Measurements from ENCODE around the gene TENM4. TPM values are rescaled to one million over a fixed set of nuclear protein-coding genes. Genes with fewer than 3 reads are reported as not detected.

The TENM4 gene
- total RNA-seq, 1 experiment from 2014 or later: 0.39 TPM

- Histone ChIP-seq H3K4me3 (ENCODE audit: low read depth in 2 of 2, low read length in 2 of 2) (no peak overlapping the region), H3K9me3 (ENCODE audit: control insufficient read depth, insufficient read depth, low read depth, low read length) (no peaks in the 10 kb centered on the region), H3K27me3 (ENCODE audit: control insufficient read depth, insufficient read depth, low read length) (no peaks in the 10 kb centered on the region), H3K27ac (ENCODE audit: low read length) (no peak overlapping the region), H3K4me1 (ENCODE audit: control insufficient read depth, insufficient read depth, low read length) (no peaks in the 10 kb centered on the region), H3K36me3 (ENCODE audit: control insufficient read depth, insufficient read depth, low read length) (no peaks in the 10 kb centered on the region)
- no peak for ATAC-seq
- ChIA-PET POLR2A (no interaction called here), CTCF (no interaction called here)
- in situ Hi-C loops (cut with HindIII; ENCODE audit: low pct_unique_long_range_greater_than_20kb, low sequenced_read_pairs): no loop called here
- BruUV-seq (replicated peaks): no TSS peak
- TF ChIP-seq POLR2AphosphoS5 (IDR thresholded peaks at IDR 0.05; ENCODE audit: low read depth, low read length): no peak
- TF ChIP-seq, protein P1, sequence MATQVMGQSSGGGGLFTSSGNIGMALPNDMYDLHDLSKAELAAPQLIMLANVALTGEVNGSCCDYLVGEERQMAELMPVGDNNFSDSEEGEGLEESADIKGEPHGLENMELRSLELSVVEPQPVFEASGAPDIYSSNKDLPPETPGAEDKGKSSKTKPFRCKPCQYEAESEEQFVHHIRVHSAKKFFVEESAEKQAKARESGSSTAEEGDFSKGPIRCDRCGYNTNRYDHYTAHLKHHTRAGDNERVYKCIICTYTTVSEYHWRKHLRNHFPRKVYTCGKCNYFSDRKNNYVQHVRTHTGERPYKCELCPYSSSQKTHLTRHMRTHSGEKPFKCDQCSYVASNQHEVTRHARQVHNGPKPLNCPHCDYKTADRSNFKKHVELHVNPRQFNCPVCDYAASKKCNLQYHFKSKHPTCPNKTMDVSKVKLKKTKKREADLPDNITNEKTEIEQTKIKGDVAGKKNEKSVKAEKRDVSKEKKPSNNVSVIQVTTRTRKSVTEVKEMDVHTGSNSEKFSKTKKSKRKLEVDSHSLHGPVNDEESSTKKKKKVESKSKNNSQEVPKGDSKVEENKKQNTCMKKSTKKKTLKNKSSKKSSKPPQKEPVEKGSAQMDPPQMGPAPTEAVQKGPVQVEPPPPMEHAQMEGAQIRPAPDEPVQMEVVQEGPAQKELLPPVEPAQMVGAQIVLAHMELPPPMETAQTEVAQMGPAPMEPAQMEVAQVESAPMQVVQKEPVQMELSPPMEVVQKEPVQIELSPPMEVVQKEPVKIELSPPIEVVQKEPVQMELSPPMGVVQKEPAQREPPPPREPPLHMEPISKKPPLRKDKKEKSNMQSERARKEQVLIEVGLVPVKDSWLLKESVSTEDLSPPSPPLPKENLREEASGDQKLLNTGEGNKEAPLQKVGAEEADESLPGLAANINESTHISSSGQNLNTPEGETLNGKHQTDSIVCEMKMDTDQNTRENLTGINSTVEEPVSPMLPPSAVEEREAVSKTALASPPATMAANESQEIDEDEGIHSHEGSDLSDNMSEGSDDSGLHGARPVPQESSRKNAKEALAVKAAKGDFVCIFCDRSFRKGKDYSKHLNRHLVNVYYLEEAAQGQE (IDR thresholded peaks at IDR 0.05; ENCODE audit: insufficient read depth in 1 of 2, low read depth in 2 of 2, low read length in 1 of 2): no peak
- no peak for TF ChIP-seq CTCF (IDR thresholded peaks at IDR 0.05)
- intact Hi-C loops (cut with micrococcal nuclease; ENCODE audit: unreplicated experiment): no loop called here
- DNase-seq (ENCODE audit: low read depth, low spot score): no peak
These were observed 17.1 kb downstream of the TENM4 start for GRCh38 chr11:79423736-79424135.

- Histone ChIP-seq H3K27me3 (ENCODE audit: control insufficient read depth, insufficient read depth, low read length) (no peaks in the 10 kb centered on the region), H3K36me3 (ENCODE audit: control insufficient read depth, insufficient read depth, low read length) (no peaks in the 10 kb centered on the region), H3K9me3 (ENCODE audit: control insufficient read depth, insufficient read depth, low read depth, low read length) (no peaks in the 10 kb centered on the region), H3K27ac (ENCODE audit: low read length) (no peak overlapping the region), H3K4me1 (ENCODE audit: control insufficient read depth, insufficient read depth, low read length) (no peaks in the 10 kb centered on the region), H3K4me3 (ENCODE audit: low read depth in 2 of 2, low read length in 2 of 2) (no peak overlapping the region)
- BruUV-seq (replicated peaks): no TSS peak
- no peak for DNase-seq (ENCODE audit: low read depth, low spot score)
- ChIA-PET CTCF (no interaction called here), POLR2A (no interaction called here)
- ATAC-seq: no peak
- TF ChIP-seq TCF7L2 (IDR thresholded peaks at IDR 0.05; ENCODE audit: low read depth, low read length) (no peak), CTCF (IDR thresholded peaks at IDR 0.05) (no peak)
- in situ Hi-C loops (cut with HindIII; ENCODE audit: low pct_unique_long_range_greater_than_20kb, low sequenced_read_pairs): no loop called here
- intact Hi-C loops (cut with micrococcal nuclease; ENCODE audit: unreplicated experiment): no loop called here
These were observed 18.0 kb downstream of the TENM4 start for GRCh38 chr11:79422866-79423265.

DNA sequence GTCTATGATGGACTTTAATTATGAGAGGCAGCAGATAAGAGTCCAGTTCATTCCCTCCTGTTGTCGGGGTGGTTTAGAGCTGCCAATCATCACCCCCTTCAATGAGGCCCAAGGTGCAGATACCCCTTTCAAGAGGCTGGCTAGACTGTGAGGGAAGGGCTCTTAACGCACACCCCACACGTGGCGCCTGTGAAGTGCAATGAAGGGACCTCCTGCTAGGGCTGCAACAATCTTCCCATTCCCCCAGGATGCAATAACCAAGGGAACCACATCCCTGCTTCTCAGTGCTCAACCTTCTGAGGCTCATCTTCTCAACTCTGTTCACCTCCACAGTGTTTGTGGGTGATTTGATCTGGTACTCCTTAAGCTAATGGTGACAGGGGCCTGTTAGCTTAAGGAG lies 19.0 kb downstream of the TENM4 start:
- POLR2A ChIA-PET: interaction anchor here (0.8 kb wide), 1 partner anchor 14 kb away, joined by 3 read pairs; no protein-coding TSS in a partner anchor
- BruUV-seq (replicated peaks): no TSS peak
- in situ Hi-C loops (cut with HindIII; ENCODE audit: low pct_unique_long_range_greater_than_20kb, low sequenced_read_pairs): no loop called here
- no peak overlapping the region for H3K4me3 ChIP-seq (ENCODE audit: low read depth in 2 of 2, low read length in 2 of 2)
- DNase-seq (ENCODE audit: low read depth, low spot score) (no peak), ATAC-seq (no peak)
- no peaks in the 10 kb centered on the region for H3K9me3 ChIP-seq (ENCODE audit: control insufficient read depth, insufficient read depth, low read depth, low read length)
- no peaks in the 10 kb centered on the region for H3K27me3 ChIP-seq (ENCODE audit: control insufficient read depth, insufficient read depth, low read length)
- TF ChIP-seq POLR2AphosphoS5 (IDR thresholded peaks at IDR 0.05; ENCODE audit: low read depth, low read length): no peak
- no peak for TF ChIP-seq TCF7L2 (IDR thresholded peaks at IDR 0.05; ENCODE audit: low read depth, low read length)
- no peak for TF ChIP-seq CTCF (IDR thresholded peaks at IDR 0.05)
- TF ChIP-seq SIN3A (IDR thresholded peaks at IDR 0.05; ENCODE audit: borderline replicate concordance, insufficient read depth, low read depth, low read length): no peak
- TF ChIP-seq, protein P1 (IDR thresholded peaks at IDR 0.05; ENCODE audit: insufficient read depth in 1 of 2, low read depth in 2 of 2, low read length in 1 of 2): no peak
- CTCF ChIA-PET: no interaction called here
- H3K36me3 ChIP-seq (ENCODE audit: control insufficient read depth, insufficient read depth, low read length): no peaks in the 10 kb centered on the region
- intact Hi-C loops (cut with micrococcal nuclease; ENCODE audit: unreplicated experiment): no loop called here
- H3K4me1 ChIP-seq (ENCODE audit: control insufficient read depth, insufficient read depth, low read length): no peaks in the 10 kb centered on the region
- no peak overlapping the region for H3K27ac ChIP-seq (ENCODE audit: low read length)
